GM19351 (cell line): ENCODE data around the gene CX3CL1.
"Not testable (repeated sequence)": the region's sequence is repeated elsewhere in the genome, so short reads cannot be mapped to it uniquely, and the experiment has no call there.

Experiments used
- ATAC-seq: cut with Tn5 transposase; IDR thresholded peaks from one replicate; pipeline ENCODE4 v1.9.1; 2021; ENCODE audit warnings: mild to moderate bottlenecking, moderate library complexity; ENCODE audit not compliant: unreplicated experiment

The CX3CL1 gene

DNA sequence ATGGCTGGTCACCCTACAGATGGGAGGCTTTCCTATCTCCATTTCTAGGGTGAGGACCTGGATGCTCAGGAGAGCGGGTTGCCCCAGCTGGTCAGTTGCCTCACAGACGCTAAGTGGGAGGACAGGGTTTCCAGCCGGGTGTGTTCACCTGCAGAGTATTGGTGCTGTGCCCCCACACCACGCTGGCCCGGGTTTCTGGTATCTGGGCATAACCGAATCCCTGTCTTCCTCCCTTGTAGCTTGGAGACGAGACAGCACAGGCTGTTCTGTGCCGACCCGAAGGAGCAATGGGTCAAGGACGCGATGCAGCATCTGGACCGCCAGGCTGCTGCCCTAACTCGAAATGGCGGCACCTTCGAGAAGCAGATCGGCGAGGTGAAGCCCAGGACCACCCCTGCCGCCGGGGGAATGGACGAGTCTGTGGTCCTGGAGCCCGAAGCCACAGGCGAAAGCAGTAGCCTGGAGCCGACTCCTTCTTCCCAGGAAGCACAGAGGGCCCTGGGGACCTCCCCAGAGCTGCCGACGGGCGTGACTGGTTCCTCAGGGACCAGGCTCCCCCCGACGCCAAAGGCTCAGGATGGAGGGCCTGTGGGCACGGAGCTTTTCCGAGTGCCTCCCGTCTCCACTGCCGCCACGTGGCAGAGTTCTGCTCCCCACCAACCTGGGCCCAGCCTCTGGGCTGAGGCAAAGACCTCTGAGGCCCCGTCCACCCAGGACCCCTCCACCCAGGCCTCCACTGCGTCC is 9.7 kb downstream of the CX3CL1 start:
- ATAC-seq = no peak

DNA sequence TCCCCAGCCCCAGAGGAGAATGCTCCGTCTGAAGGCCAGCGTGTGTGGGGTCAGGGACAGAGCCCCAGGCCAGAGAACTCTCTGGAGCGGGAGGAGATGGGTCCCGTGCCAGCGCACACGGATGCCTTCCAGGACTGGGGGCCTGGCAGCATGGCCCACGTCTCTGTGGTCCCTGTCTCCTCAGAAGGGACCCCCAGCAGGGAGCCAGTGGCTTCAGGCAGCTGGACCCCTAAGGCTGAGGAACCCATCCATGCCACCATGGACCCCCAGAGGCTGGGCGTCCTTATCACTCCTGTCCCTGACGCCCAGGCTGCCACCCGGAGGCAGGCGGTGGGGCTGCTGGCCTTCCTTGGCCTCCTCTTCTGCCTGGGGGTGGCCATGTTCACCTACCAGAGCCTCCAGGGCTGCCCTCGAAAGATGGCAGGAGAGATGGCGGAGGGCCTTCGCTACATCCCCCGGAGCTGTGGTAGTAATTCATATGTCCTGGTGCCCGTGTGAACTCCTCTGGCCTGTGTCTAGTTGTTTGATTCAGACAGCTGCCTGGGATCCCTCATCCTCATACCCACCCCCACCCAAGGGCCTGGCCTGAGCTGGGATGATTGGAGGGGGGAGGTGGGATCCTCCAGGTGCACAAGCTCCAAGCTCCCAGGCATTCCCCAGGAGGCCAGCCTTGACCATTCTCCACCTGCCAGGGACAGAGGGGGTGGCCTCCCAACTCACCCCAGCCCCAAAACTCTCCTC is 10.4 kb downstream of the CX3CL1 start:
- no peak for ATAC-seq

DNA sequence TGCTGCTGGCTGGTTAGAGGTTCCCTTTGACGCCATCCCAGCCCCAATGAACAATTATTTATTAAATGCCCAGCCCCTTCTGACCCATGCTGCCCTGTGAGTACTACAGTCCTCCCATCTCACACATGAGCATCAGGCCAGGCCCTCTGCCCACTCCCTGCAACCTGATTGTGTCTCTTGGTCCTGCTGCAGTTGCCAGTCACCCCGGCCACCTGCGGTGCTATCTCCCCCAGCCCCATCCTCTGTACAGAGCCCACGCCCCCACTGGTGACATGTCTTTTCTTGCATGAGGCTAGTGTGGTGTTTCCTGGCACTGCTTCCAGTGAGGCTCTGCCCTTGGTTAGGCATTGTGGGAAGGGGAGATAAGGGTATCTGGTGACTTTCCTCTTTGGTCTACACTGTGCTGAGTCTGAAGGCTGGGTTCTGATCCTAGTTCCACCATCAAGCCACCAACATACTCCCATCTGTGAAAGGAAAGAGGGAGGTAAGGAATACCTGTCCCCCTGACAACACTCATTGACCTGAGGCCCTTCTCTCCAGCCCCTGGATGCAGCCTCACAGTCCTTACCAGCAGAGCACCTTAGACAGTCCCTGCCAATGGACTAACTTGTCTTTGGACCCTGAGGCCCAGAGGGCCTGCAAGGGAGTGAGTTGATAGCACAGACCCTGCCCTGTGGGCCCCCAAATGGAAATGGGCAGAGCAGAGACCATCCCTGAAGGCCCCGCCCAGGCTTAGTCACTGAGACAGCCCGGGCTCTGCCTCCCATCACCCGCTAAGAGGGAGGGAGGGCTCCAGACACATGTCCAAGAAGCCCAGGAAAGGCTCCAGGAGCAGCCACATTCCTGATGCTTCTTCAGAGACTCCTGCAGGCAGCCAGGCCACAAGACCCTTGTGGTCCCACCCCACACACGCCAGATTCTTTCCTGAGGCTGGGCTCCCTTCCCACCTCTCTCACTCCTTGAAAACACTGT is 11.3 kb downstream of the CX3CL1 start:
- ATAC-seq = no peak

DNA sequence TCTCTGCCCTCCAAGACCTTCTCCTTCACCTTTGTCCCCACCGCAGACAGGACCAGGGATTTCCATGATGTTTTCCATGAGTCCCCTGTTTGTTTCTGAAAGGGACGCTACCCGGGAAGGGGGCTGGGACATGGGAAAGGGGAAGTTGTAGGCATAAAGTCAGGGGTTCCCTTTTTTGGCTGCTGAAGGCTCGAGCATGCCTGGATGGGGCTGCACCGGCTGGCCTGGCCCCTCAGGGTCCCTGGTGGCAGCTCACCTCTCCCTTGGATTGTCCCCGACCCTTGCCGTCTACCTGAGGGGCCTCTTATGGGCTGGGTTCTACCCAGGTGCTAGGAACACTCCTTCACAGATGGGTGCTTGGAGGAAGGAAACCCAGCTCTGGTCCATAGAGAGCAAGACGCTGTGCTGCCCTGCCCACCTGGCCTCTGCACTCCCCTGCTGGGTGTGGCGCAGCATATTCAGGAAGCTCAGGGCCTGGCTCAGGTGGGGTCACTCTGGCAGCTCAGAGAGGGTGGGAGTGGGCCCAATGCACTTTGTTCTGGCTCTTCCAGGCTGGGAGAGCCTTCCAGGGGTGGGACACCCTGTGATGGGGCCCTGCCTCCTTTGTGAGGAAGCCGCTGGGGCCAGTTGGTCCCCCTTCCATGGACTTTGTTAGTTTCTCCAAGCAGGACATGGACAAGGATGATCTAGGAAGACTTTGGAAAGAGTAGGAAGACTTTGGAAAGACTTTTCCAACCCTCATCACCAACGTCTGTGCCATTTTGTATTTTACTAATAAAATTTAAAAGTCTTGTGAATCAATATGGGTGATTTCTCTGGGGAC is 12.2 kb downstream of the CX3CL1 start:
- ATAC-seq = no peak

DNA sequence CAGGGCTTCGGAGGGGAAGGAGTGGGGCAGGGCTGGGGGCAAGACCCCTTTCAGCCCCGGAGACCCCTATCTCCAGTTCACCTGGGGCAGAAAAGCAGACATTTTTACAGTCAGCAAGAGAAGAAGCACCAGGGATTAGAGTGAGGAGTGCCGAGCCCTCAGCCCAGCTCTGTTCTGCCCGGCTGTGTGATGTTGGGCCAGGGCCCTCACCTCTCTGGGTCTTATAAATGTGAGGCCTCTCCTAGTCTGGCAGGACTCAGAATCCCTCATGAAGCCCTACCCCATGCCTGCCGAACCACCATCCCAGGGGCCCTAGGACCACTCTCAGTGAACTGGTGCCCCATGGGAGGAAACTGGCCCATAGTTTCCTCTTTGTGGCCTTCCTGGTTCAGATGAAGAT is 12.8 kb downstream of the CX3CL1 start:
- no peak for ATAC-seq

DNA sequence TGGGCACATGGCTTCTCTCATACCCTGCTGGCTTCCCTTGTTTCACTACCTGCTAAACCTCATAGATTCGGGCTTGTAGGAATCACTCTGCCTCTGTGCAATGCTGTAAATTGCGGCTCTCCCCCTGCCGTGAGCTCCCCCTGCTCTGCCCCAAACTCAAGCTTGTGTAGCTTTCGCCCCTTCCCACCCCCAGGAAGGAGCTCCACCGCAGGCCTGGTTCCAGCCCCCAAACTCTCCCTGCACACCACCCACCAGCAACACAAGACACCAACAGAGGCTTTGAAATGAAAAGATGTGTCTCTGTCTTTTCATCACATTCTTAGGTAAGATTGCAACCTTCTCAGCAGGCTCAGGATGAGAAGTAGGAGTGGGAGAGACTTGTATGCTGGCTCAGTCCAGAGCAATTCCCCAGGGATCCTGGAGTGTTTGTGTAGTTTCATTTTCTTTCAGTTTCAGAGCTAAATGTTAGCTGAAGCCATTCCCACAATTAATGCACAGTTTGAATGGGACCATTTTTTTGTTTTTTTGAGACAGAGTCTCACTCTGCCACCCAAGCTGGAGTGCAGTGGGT is 14.2 kb downstream of the CX3CL1 start:
- ATAC-seq = no peak

DNA sequence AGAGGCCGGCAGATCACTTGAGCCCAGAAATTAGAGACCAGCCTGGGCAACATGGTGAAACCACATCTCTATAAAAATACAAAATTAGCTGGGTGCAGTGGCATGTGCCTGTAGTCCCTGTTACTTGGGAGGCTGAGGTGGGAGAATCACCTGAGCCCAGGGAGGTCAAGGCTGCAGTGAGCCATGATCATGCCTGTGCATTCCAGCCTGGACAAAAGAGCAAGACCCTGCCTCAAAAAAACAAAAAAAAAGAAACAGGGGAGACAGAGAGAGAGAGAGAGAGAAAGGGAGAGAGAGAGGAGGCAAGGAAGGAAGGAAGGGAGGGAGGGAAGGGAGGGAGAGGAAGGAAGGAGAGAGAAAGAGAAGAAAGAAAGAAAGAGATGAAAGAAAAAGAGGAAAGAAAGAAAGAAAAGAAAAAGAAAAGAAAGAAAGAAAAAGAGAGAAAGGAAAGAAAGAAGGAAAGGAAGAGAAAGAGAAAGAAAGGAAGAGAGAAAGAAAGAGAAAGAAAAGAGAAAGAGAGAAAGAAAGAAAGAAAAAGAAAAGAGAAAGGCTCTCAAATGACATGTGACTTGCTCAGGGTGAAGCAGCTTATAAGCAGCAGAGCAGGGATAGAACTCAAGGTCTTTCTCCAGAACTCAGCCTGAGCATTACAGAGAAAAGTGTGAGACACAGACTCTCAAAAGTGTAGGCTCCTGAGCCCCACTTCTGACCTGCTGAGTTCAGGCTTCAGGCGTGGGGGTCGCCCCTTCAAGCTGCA is 15.5 kb downstream of the CX3CL1 start:
- peak; percentile 44 for ATAC-seq

DNA sequence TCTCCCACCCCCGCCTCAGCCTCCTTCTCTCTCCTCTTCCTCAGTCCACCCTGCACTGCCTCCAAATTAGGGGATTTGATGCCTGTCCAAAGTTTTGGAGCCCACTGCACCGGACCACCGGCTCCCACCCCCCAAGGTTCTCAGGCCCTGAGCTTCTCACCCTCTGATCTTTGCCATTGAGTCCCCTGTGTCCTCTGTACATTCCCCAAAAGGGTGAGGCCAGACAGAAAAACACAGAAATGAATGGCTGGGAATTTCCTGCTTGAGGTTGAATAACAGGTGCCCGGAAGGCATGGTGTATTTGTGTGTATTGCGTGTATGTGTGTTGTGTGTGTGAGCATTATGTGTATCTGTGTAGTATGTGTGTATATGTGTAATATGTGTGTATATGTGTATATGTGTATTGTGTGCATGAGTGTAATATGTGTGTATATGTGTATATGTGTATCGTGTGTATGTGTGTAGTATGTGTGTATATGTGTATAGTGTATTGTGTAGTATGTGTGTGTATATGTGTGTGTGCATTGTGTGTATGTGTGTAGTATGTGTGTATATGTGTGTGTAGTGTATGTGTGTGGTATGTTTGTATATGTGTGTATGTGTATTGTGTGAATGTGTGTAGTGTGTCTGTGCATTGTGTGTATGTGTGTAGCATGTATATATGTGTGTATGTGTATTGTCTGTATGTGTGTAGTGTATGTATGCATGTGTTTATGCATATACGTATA is 16.2 kb downstream of the CX3CL1 start:
- ATAC-seq = peak; percentile 42

DNA sequence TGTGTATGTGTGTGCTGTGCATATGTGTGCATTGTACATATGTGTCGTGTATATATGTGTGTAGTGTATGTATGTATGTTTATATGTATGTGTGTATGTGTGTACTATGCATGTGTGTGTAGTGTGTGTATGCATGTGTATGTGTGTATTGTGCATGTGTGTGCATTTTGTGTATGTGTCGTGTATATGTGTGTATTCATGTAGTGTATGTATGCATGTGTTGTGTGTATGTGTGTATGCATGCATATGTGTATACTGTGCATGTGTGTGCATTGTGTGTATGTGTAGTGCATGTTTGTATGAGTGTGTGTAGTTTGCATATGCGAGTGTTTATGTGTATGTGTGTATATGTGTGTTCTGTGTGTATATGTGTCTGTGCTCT is 16.8 kb downstream of the CX3CL1 start:
- ATAC-seq = no peak

DNA sequence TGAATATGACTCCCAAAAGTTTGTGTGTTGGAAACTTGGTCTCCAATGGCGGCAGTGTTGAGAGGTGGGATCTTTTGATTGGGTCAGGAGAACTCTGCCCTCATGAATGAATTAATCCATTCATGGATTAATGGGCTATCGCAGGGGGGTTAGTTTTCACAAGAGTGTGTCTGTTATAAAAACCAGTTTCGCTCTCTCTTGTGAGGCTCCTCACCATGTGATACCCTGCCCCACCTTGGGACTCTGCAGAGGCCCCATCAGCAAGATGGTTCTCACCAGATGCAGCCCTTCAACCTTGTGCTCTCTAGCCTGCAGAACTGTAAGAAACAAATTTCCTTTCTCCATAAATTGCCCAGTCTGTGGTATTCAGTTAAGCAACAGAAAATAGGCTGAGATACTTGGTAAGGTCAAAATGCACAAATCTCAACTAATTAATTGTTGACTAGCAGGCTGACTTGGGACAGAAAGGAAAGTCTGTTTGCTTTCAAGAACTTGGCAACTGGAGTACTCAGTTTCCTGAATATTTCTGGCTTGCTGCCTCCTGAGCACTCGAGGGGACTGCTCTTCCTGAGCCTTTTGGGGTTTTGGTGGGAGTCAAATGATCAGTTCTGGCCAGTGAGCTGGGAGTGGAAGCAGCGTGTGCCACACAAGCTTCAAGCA is 18.5 kb downstream of the CX3CL1 start:
- ATAC-seq = no peak

DNA sequence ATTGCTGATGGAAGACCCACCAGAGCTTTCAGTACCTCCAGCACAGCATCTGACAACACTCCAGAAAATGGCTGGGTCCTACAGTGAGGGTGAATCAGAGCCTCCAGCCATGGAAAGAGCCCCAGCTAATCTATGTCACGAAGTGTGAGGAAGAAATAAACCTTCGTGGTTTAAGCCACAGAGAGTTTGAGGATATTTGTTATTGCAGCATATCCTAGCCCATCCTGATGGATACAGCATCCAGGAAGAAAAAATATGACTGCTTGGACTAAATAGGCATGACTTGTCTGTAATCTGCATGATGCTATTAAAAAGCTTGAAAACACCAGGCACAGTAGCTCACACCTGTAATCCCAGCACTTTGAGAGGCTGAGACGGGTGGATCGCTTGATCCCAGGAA is 19.0 kb downstream of the CX3CL1 start:
- no peak for ATAC-seq

DNA sequence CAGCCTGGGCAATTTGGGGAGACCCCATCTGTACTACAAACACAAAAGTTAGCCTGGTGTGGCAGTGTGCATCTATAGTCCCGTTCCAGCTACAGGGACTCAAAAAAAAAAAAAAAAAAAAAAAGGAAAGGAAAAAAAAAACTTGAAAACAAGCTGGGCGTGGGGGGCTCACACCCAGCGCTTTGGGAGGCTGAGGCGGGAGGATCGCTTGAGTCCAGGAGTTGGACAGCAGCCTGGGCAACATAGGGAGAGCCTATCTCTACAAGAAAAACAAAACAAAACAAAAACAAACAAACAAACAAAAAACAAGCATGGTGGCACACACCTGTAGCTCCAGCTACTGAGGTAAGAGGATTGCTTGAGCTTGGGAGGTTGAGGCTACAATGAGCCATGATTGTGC is 19.4 kb downstream of the CX3CL1 start:
- ATAC-seq = no peak

DNA sequence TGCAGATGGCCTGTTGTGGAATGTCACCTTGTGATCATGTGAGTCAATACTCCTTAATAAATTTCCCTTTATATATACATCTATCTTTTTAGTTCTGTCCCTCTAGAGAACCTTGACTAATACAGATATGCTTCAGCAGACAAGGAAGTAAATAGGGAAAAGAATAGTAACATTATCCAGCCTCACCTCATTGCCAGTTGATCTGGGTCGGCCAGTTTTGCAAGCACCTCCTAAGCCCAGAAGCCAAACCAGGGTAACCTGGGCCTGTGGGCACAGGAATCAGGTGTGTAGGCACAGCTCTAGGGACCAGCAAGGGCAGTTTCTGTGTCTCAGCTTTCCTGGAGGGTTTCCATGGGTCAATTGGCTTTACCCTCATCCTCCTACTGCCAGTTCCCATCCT is 20.4 kb downstream of the CX3CL1 start:
- no peak for ATAC-seq

DNA sequence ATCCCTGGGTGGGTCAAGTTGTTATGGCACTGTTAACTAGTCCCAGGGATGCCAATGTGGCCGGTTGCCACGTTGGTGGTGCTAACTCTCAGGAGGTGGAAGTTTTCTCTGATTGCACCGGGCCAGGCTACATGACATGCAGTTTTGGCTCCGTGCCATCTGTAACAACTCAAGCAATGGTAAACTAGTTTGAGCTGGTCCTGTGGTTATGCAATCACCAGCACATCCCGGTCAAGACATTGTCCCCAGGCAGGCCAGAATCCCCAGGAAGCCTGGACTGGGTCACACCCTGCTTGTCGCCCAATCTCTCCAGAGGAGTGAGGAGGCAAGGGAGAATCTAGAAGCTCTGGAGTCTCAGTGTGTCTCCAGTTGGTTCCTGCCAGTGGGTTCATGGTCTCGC is 22.2 kb downstream of the CX3CL1 start:
- no peak for ATAC-seq

DNA sequence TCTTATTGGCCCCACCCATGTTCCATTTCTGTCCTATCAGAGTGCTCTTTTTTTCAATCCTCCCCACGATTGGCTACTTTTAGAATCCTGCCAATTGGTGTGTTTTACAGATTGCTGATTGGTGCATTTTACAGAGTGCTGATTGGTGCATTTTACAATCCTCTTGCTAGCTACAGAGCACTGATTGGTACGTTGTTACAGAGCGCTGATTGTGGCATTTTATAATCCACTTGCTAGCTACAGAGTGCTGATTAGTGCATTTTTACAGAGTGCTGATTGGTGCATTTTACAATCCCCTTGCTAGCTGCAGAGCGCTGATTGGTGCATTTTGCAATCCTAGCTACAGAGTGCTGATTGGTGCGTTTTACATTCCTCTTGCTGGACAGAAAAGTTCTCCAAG is 22.7 kb downstream of the CX3CL1 start:
- no peak for ATAC-seq

DNA sequence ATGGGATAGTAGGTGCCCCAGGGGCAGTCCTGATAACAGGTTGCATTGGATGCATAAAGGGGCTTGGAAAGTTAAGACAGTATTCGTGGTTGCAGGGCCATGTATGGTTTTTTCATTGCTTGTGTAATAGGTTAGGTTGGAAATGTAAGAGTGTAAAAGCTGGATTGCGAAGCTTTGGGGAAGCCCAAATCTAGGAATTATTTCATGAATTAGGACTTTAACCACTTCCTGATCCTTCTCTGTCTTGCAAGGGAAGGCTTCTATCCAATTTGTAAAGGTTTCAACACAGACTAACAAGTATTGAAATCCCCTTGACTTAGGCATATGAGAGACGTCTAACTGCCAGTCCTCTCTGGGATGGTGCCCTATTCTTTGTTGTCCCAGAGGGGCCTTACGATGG is 24.5 kb downstream of the CX3CL1 start:
- no peak for ATAC-seq

DNA sequence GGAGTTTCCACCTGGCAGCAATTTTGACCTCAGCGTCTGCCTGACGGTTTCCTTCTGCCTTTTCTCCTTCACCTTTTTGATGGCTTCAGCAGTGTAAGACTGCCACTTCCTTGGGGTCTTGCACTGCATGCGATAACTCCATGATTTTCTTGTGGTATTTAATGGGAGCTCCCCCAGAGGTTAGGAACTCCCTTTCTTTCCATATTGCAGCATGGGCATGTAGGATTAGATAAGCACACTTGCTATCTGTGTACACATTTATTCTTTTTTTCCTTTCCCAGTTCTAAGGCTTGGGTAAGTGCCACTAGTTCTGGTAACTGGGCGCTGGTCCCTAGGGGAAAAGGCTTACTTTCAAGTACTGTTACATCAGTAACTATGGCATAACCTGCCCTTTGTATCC is 25.2 kb downstream of the CX3CL1 start:
- not testable (repeated sequence) for ATAC-seq

DNA sequence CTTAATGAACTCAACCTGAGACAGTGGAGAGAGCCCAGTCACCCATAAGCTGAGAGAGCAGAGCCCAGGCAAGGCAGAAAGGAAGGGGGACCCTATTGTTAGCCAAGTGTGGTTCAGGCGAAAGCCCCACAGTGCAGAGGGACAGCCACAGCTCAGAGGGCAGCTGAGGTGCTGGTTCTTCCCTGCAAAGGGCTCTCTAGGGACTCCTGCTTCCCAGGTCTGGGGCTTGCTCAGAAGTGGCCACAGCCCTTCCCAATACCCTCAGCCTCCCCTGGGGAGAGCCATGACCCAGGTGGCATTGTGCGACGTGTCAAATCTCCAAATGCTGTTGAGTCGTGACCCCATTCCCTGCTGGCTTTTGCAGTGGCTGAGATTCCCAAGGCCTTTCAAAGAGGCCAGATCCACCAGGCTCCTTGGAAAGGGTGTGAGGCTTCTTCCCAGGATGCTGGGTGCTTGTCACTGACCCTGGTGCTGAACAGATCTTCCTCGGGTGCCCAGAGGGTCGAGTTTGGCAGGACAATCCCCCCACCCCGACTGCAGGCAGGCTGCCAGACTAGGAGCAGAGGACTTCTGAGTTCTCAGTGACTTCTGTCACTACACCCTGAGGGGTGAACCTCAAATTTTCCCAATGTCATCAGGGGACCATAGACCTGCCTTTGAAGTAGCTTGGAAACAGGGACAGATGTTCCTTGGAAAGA is 29.8 kb downstream of the CX3CL1 start:
- ATAC-seq = no peak
